Bronchial epithelial cell (primary cell): ENCODE results near the gene ST14. TPM values are rescaled to one million over a fixed set of nuclear protein-coding genes. Genes with fewer than 3 reads are reported as not detected.

Source experiments
- DNase-seq: peaks from one replicate; pipeline ENCODE4 v3.0.0-alpha.2; 2010; ENCODE audit warnings: low read depth
- FAIRE-seq: peaks from 2 replicates; lab custom pipeline; 2011; peaks lifted over from hg19 to GRCh38; lab: Jason Lieb, UNC
- H3K27me3 ChIP-seq: 2 replicates; pipeline ENCODE4 v1.5.1; 2011; ENCODE audit warnings: low read length; ENCODE audit not compliant: control insufficient read depth, insufficient read depth
- H3K36me3 ChIP-seq: 2 replicates; pipeline ENCODE4 v1.5.1; 2011; ENCODE audit warnings: low read length; ENCODE audit not compliant: control insufficient read depth, insufficient read depth
- H3K4me3 ChIP-seq: 2 replicates; pipeline ENCODE4 v1.5.1; 2011; ENCODE audit warnings: mild to moderate bottlenecking, low read depth, low read length, control low read depth
- total RNA-seq: library from RNA; depleted of rRNA; stranded (reverse); fragments of >200 nt; gene quantifications from 2 replicates; pipeline ENCODE4 v1.2.1, GENCODE V29; 2014
- TF ChIP-seq, protein P1 (sequence below): IDR thresholded peaks from 2 replicates; pipeline ENCODE4 v1.5.1; 2011; ENCODE audit warnings: mild to moderate bottlenecking, moderate library complexity, low read length, control low read depth, inconsistent platforms; ENCODE audit not compliant: insufficient read depth, severe bottlenecking

Gene ST14
- total RNA-seq, 1 donor from 2014 or later, result 79.2 TPM

DNA sequence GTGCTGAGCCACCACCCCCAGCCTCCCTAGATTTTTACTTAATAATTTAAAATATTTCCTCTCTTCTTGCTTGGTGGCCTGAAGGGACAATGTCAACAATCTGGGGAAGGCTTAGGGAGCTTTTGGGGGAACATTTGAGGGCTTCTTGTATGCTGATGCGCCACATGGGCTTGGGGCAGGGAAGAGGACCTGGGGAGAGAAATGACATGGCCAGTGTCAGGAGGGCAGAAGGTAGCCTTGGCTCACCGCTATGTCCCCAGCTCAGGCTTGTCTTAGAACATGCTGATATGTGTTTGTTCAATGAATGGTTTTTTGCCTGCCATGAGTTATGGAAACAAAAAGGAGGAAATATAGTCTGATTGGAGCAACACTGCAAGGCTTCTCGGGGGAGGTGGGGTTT is 51.6 kb downstream of the ST14 start:
- H3K4me3 ChIP-seq, result no peak overlapping the region
- no peaks in the 10 kb centered on the region for H3K27me3 ChIP-seq
- TF ChIP-seq, protein P1, sequence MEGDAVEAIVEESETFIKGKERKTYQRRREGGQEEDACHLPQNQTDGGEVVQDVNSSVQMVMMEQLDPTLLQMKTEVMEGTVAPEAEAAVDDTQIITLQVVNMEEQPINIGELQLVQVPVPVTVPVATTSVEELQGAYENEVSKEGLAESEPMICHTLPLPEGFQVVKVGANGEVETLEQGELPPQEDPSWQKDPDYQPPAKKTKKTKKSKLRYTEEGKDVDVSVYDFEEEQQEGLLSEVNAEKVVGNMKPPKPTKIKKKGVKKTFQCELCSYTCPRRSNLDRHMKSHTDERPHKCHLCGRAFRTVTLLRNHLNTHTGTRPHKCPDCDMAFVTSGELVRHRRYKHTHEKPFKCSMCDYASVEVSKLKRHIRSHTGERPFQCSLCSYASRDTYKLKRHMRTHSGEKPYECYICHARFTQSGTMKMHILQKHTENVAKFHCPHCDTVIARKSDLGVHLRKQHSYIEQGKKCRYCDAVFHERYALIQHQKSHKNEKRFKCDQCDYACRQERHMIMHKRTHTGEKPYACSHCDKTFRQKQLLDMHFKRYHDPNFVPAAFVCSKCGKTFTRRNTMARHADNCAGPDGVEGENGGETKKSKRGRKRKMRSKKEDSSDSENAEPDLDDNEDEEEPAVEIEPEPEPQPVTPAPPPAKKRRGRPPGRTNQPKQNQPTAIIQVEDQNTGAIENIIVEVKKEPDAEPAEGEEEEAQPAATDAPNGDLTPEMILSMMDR, result no peak
- peaks cover 4% of the 10 kb centered on the region for H3K36me3 ChIP-seq
- DNase-seq, result no peak
- no peak for FAIRE-seq

DNA sequence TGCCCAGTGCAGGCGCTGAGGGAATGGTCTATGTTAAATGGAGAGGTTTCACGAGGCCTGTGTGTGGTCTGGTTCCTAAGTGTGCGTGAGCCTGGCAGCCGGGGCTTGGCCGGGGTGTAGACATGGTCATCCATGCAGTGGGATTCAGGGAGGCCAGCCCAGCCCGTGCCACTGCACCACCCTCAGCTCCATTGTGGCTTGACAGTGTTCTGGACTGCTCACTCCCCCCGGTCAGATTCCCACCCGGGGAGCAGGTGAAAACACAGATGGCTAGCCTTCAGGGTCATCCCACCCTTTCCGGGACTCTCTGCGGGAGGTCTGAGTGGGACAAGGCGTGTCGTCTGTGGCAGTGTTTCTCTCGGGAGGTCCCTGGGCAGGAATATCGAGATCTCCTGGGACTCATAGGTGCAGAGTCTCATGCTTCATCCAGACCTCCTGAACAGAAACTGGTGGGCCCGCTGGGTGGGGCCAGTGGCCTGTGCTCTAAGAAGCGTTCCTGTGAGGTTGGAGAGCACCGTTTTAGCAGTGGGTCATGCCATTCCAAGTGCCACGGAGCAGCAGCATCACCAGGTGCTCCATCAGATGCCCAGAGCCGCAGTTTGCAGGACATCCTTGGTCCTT is 52.3 kb downstream of the ST14 start:
- Histone ChIP-seq H3K27me3 (no peaks in the 10 kb centered on the region), H3K36me3 (peaks cover 4% of the 10 kb centered on the region), H3K4me3 (no peak overlapping the region)
- DNase-seq (no peak), FAIRE-seq (no peak)
- TF ChIP-seq, protein P1, result no peak

DNA sequence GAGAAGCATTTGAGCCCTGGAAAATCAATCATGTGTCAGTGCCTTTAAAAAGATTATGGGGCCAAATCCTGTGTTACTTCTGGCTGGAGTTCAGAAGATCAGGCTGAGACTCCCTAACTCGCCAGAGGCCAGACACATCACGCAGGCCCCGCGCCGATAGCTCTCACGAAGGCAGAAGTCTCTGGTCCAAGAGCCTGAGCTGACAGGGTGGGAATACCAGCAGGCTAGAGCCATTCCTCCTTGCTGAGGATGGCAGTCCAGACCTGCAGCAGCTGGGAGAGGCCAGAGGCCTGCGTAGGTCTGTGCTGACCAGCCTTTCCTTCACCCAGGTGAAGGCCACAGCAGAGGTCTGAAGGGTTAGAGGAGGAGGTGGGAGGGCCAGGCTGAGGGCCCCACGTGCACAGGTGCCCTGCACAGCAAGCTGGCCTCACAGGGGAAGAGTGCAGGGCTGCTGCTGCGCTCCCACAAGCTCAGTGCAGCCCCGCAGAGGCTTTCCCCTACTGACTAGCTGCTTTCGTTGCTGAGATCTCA is 52.9 kb downstream of the ST14 start:
- no peaks in the 10 kb centered on the region for H3K27me3 ChIP-seq
- no peak for DNase-seq
- FAIRE-seq, result peak; percentile 18

DNA sequence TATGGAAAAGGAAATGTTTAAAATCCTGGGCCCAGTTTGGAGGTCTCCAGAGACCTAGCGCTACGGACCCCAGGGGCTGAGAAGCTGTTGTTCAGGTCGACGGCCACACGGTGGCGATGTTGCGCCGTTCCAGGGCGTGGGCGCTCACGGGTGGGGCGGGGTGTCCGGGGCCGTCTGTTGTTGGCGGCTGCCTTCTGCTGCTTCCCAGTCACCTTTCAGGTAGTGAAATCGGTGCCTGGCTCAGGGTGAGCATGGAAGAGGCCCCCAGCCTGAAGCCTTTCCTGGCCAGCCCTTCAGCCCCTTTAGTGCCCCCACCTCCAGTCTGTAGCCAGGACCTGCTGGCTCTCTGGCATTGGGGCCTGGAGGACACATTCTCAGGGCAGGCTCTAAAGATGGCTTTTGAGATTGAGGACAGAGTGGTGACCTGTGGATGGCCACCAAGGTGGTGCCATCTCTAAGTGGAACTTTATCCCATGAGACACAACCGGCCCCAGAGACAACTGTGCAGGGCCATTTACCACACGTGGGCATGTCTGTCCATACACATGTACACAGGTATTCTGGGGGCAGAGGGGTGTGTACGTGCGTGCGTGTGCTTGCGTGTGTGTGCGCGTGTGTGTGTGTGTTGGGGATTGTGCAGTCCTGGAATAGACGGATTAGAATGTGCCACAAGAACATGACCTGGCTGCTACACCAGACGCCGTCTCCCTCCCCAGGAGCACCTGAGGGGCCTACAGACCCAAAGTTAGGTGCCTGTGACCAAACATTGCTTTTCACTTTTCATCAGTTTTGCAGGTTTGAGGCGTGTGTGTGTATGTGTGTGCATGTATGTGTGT is 53.8 kb downstream of the ST14 start:
- TF ChIP-seq, protein P1, result peak; percentile 93
- no peak overlapping the region for H3K4me3 ChIP-seq
- H3K27me3 ChIP-seq, result no peaks in the 10 kb centered on the region
- FAIRE-seq (no peak), DNase-seq (peak; percentile 11)
- H3K36me3 ChIP-seq, result peaks cover 4% of the 10 kb centered on the region

More for the DNA sequence above, 52.9 kb downstream of the ST14 start:
- TF ChIP-seq, protein P1, result no peak
- no peak overlapping the region for H3K4me3 ChIP-seq
- H3K36me3 ChIP-seq, result peaks cover 4% of the 10 kb centered on the region

DNA sequence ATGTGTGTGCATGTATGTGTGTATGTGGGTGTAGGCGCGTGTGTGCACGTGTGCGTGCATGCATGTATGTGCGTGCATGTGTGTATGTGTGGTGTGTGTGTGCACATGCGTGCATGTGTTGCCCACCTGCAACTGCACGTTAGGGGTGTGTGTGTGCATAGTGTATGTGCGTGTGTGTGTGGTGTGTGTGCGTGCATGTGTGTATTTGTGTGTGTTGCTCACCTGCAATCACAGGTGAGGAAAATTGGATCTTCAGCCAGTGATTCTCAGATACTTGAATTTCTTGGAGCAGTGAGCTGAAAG is 54.3 kb downstream of the ST14 start:
- Histone ChIP-seq H3K27me3 (no peaks in the 10 kb centered on the region), H3K4me3 (no peak overlapping the region), H3K36me3 (peaks cover 2% of the 10 kb centered on the region)
- DNase-seq, result no peak
- TF ChIP-seq, protein P1, result no peak
- peak; percentile 98 for FAIRE-seq
